NCI-H1105 treated with DMSO at 0.1 percent for 48 hours (cell line): Measurements from ENCODE around the gene SLC9A9.
"Not testable (repeated sequence)": the region's sequence is repeated elsewhere in the genome, so short reads cannot be mapped to it uniquely, and the experiment has no call there.

Experiments used
- DNase-seq: peaks from one replicate; lab custom pipeline; 2025; lab: John Stamatoyannopoulos, UW

Gene SLC9A9

DNA sequence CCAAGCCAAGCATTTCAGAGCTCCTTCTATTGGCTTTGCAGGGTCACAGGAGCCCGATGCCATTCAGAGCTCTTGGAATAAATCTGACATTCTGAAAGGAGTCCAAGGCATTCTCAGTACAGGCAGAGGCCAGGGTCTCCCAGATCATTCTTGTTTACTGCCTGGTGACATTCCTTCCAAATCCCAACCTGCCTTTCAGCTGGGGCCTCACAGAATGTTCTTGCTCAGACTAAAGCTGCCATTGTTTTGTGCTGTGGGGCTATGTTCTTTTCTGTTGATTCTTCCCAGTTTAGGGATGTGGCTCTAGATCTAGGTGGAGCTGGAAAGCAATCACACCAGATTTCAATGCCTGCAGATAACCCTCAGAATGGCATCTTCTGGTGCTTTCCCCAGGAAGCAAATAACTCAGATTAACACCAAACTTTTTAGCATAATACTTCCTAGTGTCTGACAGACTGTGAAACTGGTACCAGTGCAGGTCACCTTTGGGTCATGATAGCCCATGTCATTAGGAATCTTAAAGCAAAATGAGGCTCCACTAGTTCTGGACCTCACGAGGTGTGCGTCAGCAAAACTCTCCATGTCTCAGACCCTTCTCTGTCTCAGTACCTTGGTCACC, 561.8 kb downstream of the SLC9A9 start:
- DNase-seq = no peak

DNA sequence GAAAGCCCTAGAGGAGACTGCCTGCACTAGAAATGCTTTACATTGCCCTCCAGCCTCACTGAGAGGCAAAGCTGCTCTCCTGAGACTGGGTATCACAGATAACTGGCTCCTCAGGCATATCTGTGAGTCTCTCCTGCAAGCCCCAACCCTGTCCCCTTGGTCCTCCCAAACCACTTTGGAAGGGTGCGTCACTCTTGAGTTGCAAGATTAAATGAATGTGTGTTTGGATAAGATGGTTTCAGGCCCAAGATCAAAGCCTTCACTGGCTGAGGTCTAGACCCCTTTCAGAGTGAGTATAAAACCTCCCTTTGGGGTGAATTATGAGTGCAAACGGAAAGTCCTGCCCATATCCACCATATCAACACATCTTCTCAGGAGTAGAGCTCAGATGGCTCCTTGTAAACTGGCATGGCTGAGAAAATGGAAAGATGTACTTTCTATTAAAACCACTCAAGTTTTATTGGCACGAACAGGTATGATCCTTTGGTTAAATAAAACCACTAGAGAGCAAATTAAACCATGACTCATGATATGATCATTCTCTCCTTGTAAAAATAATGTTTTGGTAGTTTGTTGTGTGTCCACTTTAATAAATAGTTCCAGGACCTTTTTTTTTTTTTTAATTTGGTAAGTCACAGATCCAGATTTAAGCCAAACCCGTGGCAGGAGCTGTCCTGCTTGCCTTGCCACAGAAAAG, 564.7 kb downstream of the SLC9A9 start:
- peak; percentile 58 for DNase-seq

DNA sequence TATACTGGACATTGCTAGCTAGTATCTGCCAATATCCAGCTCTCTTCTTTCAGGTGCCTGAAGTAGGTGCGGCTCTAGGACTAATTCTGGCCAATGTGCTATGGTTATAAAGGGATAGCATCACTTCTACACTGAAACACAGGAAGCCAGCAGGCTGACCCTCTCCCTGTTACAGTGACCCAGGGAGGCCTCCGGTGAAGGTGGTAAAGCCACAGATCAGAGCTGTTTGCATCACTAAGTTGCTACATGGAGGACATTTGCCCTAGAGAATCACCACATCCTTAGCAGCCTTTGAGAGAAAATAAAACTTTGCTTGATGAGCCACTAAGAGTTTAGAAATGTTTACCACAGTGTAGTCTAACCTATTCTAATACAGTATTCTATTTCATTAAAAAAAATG, 567.3 kb downstream of the SLC9A9 start:
- DNase-seq = no peak

DNA sequence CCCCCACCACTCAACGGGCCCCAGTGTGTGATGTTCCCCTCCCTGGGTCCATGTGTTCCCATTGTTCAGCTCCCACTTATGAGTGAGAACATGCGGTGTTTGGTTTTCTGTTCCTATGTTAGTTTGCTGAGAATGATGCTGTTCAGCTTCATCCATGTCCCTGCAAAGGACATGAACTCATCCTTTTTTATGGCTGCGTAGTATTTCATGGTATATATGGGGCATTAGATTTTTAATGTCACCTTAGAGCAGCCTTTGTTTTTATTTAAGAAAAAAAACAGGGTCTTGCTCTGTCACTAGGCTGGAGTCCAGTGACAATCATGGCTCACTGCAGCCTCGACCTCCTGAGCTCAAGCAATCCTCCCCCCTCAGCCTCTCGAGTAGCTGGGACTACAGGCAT, 568.7 kb downstream of the SLC9A9 start:
- not testable (repeated sequence) for DNase-seq

DNA sequence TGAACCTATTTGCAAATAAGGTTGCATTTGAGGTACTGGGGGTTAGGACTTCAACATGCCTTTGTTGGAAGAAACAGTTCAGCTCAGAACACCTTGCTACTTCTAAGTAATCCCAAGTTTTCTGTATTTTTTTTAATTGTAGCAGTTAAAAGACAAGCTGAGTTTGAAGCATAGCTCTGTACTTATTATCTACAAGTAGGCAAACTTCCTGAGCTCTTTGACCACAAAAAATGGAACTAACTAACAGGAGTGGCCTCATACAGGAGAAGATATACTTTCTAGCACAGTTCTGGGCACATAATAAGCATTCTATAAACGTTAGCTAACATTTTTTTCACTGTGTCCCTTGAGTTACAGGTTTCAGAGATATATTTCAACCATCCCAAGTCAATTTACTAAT, 569.5 kb downstream of the SLC9A9 start:
- DNase-seq = no peak

DNA sequence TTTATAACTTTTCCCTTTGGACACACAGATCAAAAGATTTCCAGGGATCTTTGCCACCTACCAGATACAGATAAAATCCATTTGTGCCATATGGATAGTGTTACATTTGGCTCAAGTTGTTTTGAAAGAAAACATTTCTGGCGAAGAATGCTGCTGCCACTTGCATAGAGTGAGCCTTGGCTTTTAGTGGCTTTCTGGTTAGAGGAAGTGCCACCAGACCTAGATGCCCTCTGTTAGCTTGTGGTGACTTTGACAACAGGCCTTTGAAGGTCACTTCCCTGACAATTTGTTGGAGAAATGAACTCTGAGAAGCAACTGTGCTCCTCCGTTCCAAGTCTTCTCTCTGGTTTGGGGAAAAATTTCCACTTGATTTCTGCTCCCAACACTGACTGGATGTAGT, 570.7 kb downstream of the SLC9A9 start:
- DNase-seq = no peak

DNA sequence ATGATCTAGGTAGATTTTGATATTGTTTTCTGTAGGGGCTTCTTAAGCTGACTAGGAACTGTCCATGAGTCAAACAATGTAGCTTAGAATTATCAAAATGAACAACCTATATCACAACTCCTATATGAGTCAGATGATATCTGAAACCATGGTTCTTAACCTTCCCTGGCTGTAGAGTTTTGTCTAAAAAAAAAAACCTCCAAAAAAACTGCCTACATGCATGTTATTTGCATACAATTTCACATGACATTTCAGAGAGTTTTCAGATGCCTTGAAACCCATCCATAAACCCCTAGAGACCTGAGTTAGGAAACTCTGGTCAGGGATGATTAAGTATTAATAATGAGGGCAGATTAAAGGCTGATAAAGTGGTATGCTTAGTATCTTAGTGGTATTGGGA, 571.7 kb downstream of the SLC9A9 start:
- no peak for DNase-seq

DNA sequence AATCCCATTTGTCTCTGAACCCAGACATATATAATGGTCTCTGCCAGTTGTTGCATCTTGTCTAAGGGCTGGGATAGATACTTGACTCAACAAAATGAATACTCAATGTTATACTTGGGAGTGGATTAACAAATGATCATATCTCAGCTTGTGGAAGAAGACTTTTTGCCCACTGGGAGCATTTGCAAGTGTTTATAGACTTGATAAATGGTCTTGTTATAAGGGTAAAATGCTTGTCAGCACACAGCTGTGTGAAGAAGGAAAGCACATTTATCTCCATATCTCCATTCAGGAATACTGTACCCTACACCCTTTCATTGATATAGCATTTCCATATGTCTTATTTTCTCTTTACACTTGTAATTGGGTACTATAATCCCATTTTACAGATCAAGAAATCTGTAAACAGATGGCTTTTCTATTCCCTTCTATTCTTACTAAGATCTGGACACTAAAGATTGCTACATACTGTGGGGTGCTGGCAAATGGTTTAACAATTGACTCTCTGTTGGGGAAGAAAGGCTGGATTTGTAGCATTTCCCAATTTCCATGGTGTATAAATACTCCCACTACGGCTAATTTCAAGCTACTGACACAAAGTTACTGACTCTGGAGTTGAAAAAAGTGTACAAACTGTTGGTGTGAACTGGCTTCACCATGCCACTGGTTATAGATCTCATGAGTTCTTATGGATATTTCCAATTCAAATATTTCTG, 574.1 kb downstream of the SLC9A9 start:
- no peak for DNase-seq

DNA sequence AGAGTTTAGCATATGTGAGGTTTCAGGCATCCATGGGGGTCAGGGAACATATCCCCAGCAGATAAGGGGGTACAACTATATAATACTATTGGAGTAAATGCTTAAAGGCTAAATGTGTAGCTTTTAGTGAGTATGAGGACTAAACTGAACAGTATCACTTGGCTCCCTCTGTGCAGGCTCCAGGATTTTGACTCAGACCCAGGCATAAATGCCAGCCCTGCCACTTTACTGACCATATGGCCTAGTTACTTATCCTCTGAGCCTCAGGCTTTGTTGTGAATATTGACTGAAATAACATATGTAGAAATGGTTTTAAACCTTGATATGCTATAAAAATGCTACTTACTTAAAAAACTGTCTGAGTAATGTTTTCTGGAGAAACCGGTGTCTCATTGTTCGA, 577.1 kb downstream of the SLC9A9 start:
- DNase-seq = no peak

DNA sequence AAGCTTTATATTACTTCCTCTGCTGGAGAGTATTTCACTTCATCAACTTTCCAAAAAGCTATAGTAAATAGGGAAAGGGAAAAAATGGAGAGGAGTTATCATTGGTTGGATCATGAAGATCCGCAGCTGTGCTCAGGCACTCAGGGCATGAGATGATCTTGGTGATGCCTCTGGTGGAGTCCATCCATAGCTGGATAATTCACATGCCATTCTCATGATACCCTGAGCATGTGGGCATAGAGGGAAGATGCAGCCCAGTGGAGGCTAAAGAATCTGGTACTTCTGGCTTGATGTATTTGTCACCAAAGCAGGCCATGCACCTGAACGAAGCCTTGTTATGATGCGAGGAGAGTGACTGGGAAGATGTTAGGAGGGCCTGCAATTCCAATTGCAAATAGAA, 578.5 kb downstream of the SLC9A9 start:
- DNase-seq = no peak

DNA sequence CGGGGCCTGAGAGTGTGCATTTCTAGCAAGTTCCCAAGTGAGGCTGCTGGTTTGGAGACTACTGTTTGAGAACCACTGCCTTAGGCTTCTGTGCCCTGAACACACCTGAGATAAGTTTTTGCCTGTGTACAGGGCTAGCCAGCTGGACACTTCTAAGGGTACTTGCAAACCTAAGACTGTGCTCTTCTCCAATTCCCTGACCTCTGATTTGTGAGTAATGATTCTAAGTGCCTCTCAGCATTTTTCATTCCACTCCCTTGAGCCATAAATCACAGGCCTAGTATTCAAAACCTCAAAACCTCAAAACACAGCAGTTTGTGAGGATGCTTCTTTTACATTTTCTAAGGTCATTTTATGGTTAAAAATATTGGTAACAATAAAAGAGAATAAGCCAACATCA, 580.3 kb downstream of the SLC9A9 start:
- no peak for DNase-seq

DNA sequence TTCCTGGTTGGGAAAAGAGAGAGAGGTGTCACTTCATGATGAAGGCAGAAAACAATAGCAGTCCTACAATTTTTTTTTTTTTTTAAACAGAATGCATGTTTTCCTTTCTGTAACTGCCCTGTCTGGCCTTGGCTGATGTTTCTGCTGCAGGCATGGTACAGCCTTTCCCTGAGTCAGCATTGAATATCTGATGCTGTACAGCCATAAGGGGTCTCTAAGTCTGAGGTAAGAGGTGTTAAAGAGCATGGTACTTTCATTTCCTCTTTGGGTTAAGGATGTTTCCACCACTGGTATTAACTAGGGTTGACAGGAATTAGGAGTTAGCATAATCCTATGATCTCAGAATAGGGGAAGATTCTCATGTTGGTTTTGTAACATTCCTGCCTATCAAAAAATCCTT, 581.3 kb downstream of the SLC9A9 start:
- no peak for DNase-seq

DNA sequence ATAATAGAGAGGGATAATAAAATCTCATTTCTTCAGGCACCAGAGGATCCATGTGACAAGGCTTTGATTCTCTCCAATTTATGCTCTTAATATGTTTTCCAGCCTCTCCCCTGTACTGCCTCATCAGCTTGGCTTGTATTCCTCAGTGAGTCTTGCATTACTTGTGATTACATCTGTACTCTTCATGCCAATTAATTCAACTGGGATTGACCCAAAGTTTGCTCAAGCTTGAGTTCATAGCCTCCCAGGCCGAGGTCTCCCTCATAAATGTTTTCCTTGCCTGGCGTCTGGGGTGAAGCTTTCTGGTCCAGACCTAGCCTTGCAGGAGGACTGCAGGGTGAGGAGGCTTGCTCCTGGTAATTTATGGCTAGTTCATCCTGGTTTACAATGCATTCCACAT, 581.8 kb downstream of the SLC9A9 start:
- DNase-seq = no peak

DNA sequence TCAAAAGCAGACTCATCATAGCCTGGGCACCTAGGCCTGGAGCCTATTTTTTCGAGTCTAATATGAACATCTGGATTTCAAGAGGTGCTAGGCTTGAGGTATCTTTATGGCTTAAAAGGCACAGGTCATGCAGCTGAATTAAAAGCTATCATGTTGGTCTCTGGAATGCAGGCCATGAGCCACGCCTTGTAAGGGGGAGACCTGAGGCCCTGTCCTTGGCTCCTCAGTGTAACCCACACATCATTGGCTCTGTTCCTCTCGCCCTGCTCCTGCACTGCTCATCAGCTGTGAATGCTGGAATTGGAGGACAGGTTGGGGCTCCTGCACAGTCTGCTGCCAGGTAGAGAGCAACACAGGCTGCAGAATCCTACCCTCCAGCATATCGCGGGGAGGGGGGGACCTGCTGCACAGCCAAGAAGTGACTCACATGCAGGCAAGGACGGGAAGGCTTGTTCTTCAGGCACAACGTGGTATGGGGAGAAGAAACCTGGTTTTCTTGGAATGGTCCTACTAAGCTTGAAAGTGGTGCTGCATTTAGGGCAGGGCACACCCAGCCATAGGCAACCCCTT, 582.7 kb downstream of the SLC9A9 start:
- DNase-seq = no peak

DNA sequence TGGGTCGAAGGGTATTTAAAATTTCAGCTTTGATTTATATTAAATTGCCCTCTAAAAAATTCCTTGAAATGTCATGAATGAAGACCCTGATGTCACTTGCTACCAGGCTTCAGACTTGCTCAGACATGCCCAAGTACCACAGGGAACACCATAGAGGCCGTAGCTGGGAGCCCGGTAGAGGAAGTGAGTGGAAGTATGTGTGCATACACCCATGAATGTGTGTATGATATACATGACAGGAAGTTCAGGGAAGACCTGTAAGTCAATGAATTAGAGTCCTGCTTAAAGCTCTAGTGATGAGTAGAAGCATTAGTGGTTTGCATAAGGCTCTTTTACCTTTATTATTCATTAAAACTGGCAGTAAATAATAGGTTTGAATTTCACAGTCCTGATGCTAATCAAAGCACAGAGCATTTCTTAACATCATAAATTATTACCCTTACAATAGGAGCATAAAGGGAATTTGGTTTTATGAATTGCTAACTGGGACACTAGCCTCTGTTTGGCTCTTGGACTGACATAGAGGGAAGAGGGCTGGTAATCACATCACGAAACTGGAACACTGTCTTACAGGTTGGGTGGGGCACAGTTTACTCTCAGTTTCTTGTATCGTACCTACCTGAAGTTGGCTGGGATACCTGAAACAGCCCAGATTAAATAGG, 584.3 kb downstream of the SLC9A9 start:
- DNase-seq = no peak

DNA sequence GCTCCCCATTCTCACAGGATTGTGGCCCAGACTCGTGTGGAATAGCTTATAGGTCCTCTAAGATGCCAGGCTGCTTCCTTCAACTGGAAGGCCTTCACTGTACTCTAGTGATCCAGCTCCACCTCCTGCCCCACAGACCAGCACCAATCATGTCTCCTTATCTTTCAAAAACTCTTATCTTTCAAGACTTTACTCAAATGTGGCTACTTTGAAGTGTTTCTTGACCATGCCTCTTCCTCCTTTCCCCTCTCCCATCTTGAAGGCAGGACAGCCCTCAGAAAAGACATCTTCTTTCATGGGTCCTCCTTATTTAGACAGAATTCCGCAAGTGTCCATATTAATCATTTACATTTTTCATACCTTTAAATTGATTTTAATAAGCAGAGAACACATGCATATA, 586.4 kb downstream of the SLC9A9 start:
- no peak for DNase-seq

DNA sequence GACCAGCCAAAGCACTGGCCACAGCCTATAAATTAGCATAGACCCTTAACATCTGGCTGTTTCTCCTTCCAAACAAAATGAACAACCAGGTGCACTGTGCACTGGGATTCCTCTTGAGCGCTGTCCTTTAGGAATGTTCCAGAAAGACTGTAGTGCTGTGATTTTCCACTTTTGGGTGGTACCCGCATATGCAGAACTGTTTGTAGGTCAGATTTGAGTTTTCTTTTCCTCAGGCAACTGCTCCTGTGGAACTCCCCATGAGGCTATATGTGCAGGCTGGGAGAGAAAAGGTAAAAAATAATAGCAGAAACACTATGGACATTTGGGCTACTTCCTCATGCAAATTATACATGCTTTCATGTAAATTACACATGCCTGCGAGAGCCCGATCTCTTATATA, 589.6 kb downstream of the SLC9A9 start:
- no peak for DNase-seq

DNA sequence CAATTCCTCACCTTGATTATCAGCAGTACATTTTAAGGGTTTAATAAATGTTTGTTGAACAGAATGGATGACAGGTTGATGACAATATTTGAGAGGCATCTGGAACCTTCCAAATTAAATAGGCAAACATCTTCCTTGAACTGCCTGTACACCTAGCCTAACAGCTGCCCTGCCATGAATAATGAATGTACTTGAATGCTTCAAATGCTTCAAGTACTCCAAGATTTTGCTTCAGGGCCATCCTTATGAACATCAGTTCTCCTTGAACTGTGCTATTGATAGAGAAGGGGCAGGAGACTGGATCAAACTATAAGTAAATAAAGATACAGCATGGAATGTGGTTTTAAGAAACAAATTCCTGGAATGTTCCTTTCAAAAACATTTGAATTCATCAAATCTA, 591.9 kb downstream of the SLC9A9 start:
- DNase-seq = no peak

DNA sequence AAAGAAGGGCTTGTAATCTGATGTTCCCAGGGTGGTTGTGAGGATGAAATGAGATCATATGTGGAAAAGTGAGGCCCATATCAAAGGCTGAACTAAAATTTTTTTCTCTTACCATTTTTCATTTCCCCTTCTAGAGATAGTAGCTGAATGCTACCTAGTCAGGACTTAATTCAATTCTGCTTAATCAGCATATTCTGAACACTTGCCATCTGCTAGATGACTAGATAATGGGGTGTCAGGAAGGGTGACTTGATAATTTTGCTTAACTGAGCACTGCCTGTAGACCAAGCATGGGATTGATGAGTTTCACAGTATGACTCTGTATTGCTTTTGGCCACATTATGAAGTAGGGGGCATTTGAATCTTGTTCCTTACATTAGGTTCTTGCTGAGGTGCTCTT, 592.5 kb downstream of the SLC9A9 start:
- DNase-seq = no peak

DNA sequence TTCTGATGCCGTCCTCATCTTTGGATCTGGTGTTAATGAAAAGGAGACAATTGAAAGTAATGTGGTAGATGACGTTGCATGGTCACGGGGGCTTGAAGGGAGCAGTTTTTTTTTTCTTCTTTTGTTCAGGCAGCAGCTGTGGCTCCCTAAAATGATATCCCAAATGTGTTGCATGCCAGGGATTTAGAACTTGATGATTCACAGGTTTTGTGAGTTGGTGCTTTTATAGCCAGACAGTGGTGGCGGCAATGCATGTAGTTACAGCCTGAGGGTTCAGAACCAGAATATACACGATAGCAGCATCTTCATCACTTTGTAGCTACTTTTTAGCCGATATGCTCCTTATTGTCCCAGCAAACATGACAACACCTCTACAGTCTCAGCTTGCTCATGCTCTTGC, 595.3 kb downstream of the SLC9A9 start:
- no peak for DNase-seq

DNA sequence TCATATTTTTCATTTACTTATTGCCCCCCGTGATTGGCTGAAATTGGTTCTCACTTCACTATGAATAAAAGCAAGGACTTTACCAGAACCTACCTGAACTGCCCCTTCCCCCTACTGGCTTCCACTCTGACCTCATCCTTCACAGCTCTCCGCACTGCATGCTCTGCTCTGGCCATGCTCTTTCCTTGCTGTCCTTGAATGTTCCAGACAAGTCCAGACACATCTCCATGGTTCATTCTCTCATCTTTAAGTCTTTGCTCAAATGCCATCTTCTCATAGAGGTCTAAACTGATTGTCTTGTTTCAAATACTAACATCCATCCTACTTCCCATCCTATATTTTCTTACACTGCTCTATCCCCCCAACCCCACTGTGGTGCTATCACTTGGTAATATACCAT, 599.3 kb downstream of the SLC9A9 start:
- DNase-seq = no peak

DNA sequence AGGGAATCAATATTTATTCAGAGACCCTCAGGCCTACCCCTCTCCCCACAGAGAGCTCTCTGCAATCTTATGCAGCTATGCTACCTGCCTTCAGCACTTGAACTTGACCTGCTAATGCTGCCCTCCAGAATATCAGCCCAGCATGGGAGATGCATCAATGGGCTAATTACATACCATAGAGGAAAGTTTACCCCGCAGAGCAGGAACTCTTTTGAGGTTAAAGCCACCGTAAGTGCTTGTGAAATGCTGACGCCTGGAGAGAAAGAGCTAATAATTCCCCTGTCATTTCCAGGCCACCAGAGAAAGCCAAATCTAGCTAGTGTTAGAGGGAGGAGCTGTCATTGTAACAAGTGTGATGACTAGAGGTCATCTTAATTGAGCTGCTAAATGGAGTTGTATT, 601.2 kb downstream of the SLC9A9 start:
- DNase-seq = no peak

DNA sequence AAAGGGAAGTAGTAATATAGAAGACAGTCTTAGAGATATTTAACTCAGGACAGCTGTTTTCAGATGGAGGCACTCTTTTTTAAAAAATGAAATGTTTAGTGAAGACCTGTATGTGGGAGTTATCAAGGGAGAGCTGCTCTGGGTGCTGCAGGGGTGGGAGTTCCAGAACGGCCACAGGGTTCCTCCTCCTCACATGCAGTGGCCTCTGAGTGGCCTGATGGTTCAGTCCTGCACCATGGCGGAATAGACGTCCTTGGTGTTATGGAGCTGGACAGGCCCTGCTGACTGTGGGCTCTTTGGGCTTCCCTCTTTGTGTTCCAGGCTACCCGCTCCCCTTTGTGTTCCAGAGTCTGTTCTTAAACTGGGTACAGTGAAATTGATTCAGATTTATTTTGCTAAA, 602.6 kb downstream of the SLC9A9 start:
- DNase-seq = no peak
